Activated CD8-positive, alpha-beta memory T cell treated with anti-CD3 and anti-CD28 coated beads, Interleukin-2, amount 50 U/mL, for 24 hours (primary cell): ENCODE results near the gene PHF21B.
"Not testable (repeated sequence)": the region's sequence is repeated elsewhere in the genome, so short reads cannot be mapped to it uniquely, and the experiment has no call there.

ENCODE experiments used
- DNase-seq: peaks from one replicate; pipeline ENCODE4 v3.0.0-alpha.2; 2020; ENCODE audit errors: extremely low read depth

Gene PHF21B

DNA sequence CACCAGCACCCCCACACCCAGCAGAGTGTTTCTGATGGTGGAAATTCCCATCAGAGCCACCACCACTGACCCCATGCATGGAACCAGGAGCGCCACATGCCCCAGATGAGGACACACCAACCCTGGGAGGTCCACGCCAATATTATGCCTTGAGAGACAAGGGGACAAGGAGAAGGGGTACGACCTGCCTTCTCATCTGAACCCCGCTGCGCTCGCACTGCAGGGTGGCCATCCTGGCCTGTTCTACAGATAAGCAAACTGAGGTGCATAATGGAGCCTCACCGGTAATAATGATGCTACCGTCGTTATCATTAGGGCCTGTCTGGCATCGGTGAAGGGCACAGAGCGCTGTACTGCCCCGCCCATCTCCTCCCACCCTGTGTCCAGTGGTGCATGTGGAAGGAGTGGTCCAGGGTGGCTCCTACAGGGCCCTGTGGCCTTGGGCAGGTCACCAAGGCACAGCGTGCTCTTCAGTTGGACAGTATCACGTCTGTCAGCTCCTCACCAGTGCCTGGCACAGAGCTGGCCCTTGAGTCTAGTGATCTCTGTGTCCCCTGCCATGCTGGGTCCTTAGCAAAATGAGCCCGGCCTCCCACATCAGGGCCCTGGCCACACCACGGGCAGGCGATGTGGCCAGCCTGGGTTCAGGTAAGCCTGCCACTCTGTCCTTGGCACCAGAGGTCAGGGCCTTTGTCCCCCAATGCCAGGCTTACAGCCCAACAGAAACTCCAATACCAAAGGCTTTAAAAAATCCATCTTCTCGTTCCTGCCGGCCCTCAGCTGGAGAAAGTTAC is 92.2 kb downstream of the PHF21B start:
- no peak for DNase-seq

DNA sequence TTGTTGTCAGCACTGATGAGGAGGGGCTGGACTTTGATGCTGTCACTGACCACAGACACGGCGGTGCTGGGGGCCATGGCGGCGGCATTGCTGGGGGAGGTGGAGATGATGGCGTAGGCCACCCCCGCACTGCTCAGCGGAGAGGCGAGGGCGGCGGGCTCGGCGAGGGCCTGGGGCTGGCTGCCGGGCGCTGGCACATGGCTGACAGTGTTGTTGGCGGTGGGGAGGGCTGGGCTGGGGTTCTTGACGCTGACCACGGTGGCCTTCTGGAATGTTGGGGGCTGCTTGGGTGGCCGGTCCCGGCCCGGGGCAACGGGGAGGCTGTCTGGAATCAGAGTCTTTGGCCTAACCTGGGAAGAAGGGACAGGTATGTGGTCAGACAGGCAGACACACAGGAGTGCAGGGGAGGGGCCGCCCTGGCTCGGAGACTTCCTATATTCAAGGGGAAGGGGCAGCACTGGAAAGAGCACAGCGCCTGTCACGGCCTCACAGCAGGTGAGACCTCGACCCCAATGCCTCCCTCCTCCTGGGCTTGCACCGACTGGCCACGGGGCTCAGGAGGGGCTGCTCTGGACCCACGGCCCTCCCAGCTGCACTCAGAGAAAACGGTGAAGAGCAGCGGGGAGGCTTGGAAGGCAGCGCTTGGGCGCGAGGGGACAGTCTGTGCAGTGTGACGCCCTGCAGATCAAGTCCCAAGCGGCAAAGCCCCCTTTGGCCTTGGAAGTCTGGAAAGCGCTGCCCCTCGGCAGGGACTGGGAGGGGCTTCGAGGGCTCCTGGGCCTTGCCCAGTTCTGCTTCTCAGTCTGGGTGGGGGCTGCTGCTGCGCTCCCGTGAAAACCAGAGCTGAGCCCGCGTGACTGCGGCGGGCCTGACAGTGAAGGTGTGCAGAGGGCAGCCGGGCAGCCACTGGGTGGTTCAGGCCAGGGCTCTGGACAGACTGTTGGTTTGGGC is 93.2 kb downstream of the PHF21B start:
- DNase-seq, result no peak

DNA sequence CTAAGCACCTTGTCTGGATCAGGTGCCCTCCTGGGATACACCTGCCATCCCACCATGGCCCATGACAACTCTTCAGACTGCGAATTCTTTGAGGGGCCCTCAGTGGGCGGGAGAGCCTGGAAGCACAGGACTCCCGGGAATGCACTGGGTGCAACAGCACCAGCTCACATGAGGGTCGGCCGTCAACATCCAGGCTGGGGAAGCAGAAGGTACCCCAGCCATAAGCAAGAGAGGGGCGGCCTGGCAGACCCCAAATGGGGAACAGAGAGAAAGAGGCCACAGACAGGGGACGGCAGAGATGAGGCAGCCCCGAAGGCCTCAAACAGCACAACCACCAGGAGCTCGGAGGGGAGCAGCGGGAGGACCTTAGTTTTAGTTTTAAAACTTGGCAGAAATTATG is 94.4 kb downstream of the PHF21B start:
- DNase-seq, result no peak

DNA sequence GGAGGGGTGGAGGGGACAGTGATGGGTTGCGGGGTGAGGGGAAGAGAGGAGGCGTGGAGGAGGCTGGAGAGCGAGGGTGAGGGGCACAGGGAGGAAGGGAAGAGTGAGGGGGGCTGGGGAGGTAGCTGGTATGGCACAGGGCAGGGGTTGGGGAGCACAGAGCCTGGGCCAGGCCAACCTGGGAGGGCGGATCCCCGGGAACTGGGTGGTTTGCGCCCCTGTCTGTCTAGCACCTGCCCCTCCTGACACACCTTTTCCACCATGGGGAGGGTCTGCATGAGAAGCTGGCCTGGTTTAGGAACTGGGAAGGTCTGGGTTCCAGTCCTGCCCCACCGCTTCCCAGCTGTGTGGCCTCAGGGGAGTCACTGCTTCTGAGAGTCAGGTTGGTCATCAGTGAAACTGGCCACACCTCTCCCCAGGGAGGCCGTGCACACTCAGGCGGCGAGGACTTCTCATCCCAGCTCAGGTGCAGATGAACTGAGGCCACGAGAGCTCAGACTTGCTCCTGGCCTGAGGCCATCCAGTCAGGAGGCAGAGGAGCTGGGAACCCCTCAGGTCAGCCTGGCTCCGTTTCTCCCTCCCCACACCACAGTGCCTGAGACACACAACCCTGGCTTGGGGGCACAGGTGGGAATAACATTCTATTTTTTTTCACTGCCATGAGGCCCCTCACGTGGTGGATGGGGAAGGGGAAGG is 95.6 kb downstream of the PHF21B start:
- no peak for DNase-seq

DNA sequence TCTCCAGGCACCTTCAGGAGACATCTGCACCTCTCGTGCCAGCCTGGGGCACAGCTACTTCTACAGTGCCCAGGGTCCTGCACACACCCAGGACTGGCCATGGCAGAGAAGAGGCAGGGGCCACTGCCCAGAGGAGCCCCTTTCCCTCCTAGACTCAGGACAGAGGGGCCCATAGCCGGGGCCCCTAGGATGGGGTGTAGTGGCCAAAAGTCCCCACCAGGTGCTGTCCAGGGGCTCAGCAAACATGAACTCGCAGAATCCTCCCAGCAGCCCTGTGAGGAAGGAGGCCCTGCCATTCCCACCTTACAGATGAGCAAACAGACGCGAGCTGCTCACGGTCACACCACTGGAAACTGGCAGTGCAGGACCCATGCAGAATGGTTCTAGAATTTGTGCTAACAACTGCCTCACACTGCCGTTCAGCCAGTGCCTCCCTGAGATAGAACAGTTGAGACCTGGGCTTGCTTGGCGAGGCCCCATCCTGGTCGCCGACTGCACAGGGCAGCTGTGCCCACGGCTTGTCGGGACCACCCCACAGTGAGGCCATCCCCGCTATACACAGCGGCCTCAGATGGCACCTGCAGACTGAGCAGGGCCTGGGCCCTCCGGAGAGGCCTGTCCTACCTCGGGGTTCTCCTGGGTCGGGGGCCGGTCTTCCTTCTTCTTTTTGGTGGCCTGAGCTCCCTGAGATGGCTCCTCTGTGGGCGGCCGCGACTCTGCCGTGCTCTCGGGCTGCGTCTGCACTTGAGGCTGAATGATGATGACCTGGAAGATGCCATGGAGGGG is 96.4 kb downstream of the PHF21B start:
- DNase-seq, result no peak

DNA sequence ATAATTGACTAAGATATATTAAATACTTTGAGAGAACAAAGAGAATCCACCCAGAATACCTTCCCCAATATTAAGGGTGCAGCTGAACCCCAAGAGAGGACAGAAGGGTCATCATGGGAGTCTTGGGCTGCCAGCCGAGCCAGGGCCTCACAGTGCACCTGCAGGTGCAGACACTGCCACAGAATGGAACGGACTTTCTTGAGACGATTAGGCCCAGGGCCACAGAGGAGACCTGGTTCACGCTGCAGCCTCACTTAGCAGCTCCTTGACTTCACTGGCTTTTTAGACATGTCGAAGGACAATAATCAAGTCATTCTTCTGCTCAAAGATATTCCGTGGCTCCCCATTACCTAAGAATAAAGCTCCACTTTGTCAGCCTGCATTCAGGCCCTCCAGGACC is 100.6 kb downstream of the PHF21B start:
- DNase-seq, result no peak

DNA sequence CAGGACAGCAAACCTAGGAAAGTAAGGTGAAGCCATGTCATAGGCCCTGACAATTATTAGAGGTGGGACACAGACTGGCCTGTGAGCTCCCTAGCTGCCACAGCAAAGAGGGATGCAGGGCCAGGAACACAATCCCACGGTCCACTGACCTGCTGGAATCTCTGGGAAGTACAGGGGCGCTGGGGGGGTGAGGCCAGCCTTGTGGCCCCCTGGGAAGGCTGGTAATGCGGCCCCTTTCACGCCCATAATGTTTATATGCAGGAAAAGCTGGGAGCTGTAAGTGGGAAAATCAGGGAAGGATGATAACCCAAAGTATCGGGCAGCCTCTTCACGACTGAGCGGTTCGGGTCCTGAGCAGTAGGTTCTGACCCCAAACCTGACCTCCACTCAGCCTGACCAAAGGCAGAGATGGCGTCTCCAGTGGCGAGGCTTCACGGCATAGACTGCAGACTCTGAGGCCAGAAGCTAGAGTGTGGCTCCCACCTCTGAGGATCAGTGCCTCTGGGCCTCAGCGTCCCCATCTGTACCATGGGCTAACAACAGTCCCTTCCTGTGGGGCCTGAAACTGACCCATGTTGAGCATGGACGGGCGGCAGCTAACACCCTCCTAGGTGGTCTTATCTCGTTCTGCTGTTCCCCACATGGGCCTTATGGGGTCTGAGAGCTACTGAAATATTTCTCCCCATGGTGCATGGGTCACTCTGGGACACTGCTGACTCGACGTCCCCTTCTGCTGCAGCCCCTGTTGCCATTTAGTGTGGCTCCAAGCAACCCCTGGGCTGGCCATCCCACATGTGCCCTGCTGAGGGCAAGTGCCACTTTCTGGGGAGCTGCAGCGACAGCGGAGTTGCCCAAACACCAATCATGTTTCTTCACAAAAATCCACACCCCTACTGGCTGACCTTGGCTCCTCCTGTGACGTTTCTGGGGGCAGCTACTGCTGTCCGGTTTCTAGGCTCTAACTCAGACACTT is 101.8 kb downstream of the PHF21B start:
- no peak for DNase-seq

DNA sequence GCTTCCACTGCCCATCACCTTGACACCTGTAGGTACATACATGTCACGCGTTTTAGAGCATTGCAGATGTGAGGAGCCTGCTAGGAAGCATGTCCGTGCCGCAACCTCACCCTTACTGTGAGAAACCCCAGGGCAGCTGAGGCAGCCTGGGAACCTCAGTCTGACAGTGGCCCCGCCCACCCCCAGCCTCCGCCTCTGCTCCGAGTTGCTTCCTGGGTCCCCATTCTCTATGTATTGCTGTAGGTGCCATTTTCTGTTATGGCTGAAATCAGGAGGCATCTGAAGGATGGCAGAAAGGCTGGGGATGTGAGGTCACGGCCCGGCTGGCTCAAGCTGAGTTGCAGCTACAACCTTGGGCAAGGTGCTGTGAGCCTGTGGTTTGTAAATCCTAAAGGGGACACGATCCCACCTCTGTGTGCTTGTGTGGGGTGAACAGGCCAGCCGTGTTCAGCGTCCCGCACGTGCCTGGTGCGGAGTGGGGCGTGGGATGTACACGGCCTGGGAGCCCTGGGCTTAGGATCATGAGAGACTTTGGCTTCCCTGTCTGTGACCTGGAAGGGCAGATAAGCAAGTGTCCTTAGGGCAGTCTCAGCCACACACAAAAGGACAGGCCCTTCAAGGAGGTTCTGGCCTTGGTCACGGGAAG is 102.7 kb downstream of the PHF21B start:
- DNase-seq, result no peak

DNA sequence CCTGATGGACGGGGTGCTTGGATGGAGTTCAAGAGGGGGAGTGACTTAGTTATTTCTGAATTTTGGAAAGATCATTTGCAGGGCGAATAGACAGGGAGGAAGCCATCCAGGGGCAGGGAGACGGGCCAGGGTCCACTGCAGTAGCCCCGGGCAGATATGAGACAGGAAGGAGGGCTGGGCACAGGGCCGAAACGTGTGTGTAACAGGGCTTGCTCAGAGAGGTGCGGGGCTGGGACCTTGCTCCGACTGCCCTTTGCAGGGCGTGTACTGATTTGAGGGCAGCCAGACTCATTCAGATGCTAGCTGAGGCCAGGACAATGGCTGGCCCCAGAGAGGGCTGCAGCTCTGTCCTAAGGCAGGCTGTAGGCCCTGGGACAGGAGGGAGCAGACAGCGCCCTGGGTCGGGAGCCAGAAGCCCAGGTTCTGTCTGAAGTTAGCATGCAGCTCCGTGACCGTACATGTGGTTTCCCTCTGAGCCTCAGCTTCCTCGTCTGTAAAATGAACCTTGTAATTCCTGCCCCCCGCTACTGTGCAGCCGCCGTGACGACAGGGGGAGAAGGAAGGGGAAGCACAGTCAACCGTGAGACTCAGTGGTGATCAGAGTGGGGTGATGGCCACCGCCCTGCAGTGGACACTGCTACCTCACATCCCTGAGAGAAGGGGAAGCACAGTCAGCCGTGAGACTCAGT is 103.4 kb downstream of the PHF21B start:
- no peak for DNase-seq

DNA sequence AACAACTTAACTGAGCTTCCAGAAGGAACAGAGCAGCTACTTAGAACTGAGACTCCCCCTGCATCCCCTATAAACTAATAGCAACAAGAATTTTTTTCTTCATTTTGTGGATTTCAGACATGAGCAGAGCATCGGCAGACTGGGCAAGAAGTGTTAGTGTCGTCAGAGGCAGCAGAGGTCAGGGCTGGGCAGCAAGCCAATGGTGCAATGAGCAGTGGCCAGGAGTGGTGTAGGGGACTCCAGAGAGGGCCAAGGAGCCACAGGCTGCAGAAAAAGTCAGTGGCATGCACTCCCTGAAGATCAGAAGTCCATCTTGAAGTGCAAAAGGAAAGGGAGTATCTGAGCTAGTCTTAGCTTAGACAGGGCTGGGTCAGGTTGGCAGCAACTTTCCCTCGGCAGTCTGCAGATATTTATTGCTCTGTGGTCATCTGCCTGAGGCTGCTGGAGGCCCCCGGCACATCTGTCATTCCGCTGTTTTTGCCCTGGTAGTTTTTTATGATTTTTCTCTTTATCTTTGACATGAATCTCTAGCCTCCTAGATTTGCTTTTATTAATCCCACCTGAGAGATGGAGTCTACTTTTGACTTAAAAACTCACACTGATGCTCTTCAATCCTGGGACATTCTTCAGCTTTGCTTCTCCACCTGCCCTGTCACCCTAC is 105.2 kb downstream of the PHF21B start:
- not testable (repeated sequence) for DNase-seq

DNA sequence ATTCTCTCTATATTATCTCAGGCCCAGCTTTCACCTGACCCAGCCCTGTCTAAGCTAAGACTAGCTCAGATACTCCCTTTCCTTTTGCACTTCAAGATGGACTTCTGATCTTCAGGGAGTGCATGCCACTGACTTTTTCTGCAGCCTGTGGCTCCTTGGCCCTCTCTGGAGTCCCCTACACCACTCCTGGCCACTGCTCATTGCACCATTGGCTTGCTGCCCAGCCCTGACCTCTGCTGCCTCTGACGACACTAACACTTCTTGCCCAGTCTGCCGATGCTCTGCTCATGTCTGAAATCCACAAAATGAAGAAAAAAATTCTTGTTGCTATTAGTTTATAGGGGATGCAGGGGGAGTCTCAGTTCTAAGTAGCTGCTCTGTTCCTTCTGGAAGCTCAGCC is 106.6 kb downstream of the PHF21B start:
- DNase-seq, result not testable (repeated sequence)

DNA sequence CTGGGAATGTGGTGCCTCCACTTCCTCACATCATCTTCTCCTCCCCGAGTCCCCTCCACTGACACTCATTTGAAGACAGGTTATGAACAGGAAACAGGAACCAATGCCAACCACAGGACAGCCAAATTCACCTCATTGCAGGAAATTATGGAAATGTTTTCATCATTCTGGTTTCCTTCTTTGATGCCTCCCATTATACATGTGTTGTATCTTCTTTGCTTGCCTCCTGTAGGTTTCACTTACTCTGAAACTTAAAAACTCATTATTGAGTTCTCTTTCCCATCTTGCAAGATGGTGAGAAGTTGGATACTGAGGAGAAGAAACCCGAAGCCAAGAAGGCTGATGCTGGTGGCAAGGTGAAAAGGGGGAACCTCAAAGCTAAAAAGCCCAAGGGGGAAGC is 108.5 kb downstream of the PHF21B start:
- no peak for DNase-seq

DNA sequence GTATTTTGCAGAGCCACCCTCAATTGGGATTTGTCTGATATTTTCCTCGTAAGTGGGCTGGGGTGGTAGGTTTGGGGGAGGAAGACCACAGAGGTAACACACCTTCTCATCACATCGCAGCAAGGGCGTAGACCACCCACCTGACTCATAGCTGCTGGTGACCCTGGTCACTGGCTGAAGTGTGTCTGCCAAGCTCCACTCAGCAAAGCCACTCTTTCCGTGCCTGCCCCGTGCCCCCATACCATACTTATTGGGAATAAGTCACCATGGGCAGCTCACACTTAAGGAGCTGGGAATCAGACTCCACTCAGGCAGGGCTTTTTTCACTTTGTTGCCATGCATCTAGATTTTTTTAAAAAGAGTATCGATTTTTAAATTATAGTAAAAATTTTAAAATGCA is 111.6 kb downstream of the PHF21B start:
- DNase-seq, result no peak

DNA sequence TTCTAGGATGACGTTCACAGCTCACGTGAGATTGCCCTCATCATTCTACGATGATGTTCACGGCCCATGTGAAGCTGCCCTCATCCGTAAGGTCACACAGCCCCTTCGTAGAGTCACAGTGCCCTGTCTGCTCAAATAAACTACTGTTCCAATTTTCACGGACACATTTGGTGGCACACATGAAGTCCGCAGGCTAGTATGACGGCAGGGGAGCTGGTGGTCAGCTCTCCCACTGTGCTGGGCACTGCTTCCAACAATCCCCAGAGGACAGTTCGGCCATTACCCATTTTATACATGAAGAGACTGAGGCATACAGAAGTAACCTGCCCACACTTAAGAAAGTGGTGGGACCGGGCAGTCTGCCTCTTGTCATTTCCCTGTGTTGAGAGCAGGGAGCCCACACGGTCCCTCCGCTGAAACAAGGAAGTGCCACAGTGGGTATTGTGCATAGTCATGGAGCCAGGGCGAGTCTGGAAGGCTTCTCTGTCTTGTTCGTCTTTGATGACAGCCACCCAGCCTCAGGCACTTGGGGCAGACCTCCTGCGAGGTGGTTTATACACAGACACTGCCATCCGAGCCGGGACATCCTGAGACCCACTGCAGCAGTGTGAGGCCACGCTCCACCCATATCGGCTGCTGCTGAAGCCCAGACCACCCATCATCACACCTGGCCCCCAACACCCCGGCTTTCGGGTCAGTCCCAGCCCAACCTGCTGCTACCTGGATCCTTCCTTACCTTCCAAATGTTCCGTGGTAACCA is 114.3 kb downstream of the PHF21B start:
- DNase-seq, result no peak

DNA sequence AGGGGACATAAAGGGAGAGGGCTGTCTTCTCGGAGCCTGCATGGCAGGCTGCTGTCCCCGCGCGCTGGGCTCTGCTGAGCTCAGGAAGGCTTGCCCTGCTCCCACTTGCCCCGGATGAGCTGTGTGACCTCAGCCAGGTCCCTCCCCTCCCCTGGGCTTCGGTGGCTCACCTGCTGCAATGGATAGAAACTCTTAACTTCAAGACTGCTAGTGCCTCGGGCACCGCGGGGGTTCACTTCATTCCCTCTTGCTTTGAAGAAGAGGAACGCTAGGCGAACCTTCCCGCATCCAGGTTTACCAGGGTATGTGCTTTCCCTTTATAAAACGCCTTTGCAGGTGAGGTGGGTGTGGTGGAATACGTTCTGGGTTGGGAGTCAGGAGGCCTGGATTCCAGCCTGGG is 115.0 kb downstream of the PHF21B start:
- DNase-seq, result no peak

DNA sequence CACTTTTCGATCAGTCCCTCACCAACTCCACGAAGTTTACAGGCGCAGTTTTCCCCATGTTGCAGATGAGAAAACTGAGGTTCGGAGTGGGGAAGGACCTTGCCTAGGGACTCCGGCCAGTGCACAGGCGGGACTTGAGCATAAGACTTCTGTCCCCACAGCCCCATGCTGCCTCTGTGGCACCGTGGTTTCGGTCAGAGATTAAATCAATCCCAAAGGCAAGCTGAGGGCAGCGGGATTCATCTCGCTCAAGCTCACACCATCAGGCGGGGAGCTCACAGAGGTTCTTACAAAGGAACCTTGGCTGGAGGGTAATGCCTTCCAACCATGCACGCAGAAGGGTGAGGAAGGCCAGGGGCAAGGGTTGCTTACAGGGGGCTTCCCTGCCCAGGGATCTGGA is 115.5 kb downstream of the PHF21B start:
- DNase-seq, result no peak

DNA sequence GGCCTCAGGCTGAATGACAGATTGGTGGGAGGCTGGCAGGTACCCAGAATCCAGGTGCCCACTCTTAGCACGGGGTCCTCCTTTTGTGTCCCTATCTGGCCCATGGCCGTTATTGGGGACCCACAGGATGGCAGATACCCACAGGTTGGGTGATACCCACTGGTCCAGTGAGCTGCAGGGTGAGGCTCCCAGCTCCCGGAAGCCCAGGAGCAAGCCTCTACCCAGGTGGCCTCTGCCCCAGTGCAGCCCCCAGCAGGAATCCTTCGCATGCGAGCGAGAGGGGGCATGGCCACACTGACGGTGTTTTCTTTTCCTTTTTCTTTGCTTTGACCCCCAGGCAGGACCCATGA is 116.1 kb downstream of the PHF21B start:
- DNase-seq, result no peak
